Rectal smooth muscle tissue (tissue), 1 donor: ENCODE data around the gene TRIM50.
"Not testable (repeated sequence)": the region's sequence is repeated elsewhere in the genome, so short reads cannot be mapped to it uniquely, and the experiment has no call there.

Experiments used
- H3K27ac ChIP-seq: one replicate; pipeline ENCODE4 v1.7.0; 2013; ENCODE audit warnings: low read depth, low read length, inconsistent platforms
- H3K27me3 ChIP-seq: one replicate; pipeline ENCODE4 v1.7.0; 2013; ENCODE audit warnings: low read length; ENCODE audit not compliant: control insufficient read depth, insufficient read depth
- H3K36me3 ChIP-seq: one replicate; pipeline ENCODE4 v1.7.0; 2013; ENCODE audit warnings: low read length; ENCODE audit not compliant: control insufficient read depth, insufficient read depth
- H3K4me1 ChIP-seq: one replicate; pipeline ENCODE4 v1.7.0; 2013; ENCODE audit warnings: low read length; ENCODE audit not compliant: control insufficient read depth, insufficient read depth
- H3K4me3 ChIP-seq: one replicate; pipeline ENCODE4 v1.7.0; 2013; ENCODE audit warnings: low read length
- H3K9ac ChIP-seq: one replicate; pipeline ENCODE4 v1.7.0; 2013; ENCODE audit warnings: low read length

TRIM50 gene

GRCh38 chr7:73323434-73324080 lies 4.3 kb downstream of the TRIM50 start:
- H3K9ac ChIP-seq, H3K27ac ChIP-seq, H3K4me1 ChIP-seq, H3K27me3 ChIP-seq, H3K36me3 ChIP-seq: not testable (repeated sequence)
- peak overlapping the region; percentile 1 for H3K4me3 ChIP-seq

- H3K36me3 ChIP-seq, H3K27ac ChIP-seq, H3K27me3 ChIP-seq, H3K4me3 ChIP-seq, H3K9ac ChIP-seq, H3K4me1 ChIP-seq: not testable (repeated sequence)
Measured at GRCh38 chr7:73320009-73320408, 7.9 kb downstream of the TRIM50 start.

- not testable (repeated sequence) for H3K36me3 ChIP-seq, H3K9ac ChIP-seq, H3K4me3 ChIP-seq, H3K4me1 ChIP-seq, H3K27ac ChIP-seq, H3K27me3 ChIP-seq
Measured at GRCh38 chr7:73319541-73319940, 8.3 kb downstream of the TRIM50 start.

- not testable (repeated sequence) for H3K36me3 ChIP-seq, H3K4me3 ChIP-seq, H3K27me3 ChIP-seq, H3K9ac ChIP-seq, H3K27ac ChIP-seq, H3K4me1 ChIP-seq
Measured at GRCh38 chr7:73318656-73319204, 9.2 kb downstream of the TRIM50 start.

GRCh38 chr7:73316521-73316920 lies 11.4 kb downstream of the TRIM50 start:
- H3K27ac ChIP-seq: no peak overlapping the region
- H3K9ac ChIP-seq: no peak overlapping the region
- H3K4me3 ChIP-seq: no peak overlapping the region

GRCh38 chr7:73314271-73314670 lies 13.6 kb downstream of the TRIM50 start:
- H3K27me3 ChIP-seq: no peaks in the 10 kb centered on the region
- no peak overlapping the region for H3K4me3 ChIP-seq
- no peak overlapping the region for H3K9ac ChIP-seq
- H3K27ac ChIP-seq: no peak overlapping the region
- no peaks in the 10 kb centered on the region for H3K36me3 ChIP-seq
- no peaks in the 10 kb centered on the region for H3K4me1 ChIP-seq

More at GRCh38 chr7:73316521-73316920, 11.4 kb downstream of the TRIM50 start:
- H3K27me3 ChIP-seq: no peaks in the 10 kb centered on the region
- no peaks in the 10 kb centered on the region for H3K4me1 ChIP-seq
- no peaks in the 10 kb centered on the region for H3K36me3 ChIP-seq

GRCh38 chr7:73313521-73313906 lies 14.4 kb downstream of the TRIM50 start:
- Histone ChIP-seq H3K9ac (no peak overlapping the region), H3K36me3 (no peaks in the 10 kb centered on the region), H3K27ac (no peak overlapping the region), H3K4me1 (no peaks in the 10 kb centered on the region), H3K4me3 (no peak overlapping the region), H3K27me3 (no peaks in the 10 kb centered on the region)

- Histone ChIP-seq H3K27me3 (no peaks in the 10 kb centered on the region), H3K27ac (no peak overlapping the region)
Measured at GRCh38 chr7:73312831-73313520, 14.9 kb downstream of the TRIM50 start.

GRCh38 chr7:73311421-73311820 lies 16.5 kb downstream of the TRIM50 start:
- not testable (repeated sequence) for H3K4me3 ChIP-seq, H3K4me1 ChIP-seq, H3K27me3 ChIP-seq, H3K36me3 ChIP-seq, H3K9ac ChIP-seq, H3K27ac ChIP-seq

More at GRCh38 chr7:73312831-73313520, 14.9 kb downstream of the TRIM50 start:
- no peak overlapping the region for H3K4me3 ChIP-seq
- H3K4me1 ChIP-seq: peaks cover under 1% of the 10 kb centered on the region
- H3K9ac ChIP-seq: no peak overlapping the region
- H3K36me3 ChIP-seq: no peaks in the 10 kb centered on the region

GRCh38 chr7:73308665-73309214 lies 19.1 kb downstream of the TRIM50 start, which contains the start of gene NSUN5:
NSUN5 (minus strand) TSS chr7:73308826; CDS start chr7:73308790, 36 bp downstream.
- Histone ChIP-seq H3K4me3 (peak within 1 kb of the TSS; percentile 78), H3K27ac (peak within 1 kb of the TSS; percentile 59), H3K27me3 (no peaks in the 10 kb centered on the region), H3K4me1 (peaks cover 4% of the 10 kb centered on the region), H3K36me3 (peaks cover 10% of the 10 kb centered on the region), H3K9ac (peak within 1 kb of the TSS; percentile 50)

GRCh38 chr7:73308074-73308664 lies 19.7 kb downstream of the TRIM50 start:
- peak overlapping the region; percentile 50 for H3K9ac ChIP-seq
- peak overlapping the region; percentile 59 for H3K27ac ChIP-seq
- peaks cover 12% of the 10 kb centered on the region for H3K36me3 ChIP-seq
- no peaks in the 10 kb centered on the region for H3K27me3 ChIP-seq
- H3K4me1 ChIP-seq: peaks cover 4% of the 10 kb centered on the region
- H3K4me3 ChIP-seq: peak overlapping the region; percentile 78

- Histone ChIP-seq H3K4me3 (peak overlapping the region; percentile 78), H3K9ac (no peak overlapping the region), H3K27me3 (no peaks in the 10 kb centered on the region), H3K27ac (no peak overlapping the region), H3K4me1 (peaks cover 4% of the 10 kb centered on the region), H3K36me3 (peaks cover 12% of the 10 kb centered on the region)
Measured at GRCh38 chr7:73307436-73307835, 20.4 kb downstream of the TRIM50 start.
